Natural killer cell (primary cell): Measurements from ENCODE around the gene RAB3IL1. TPM values are rescaled to one million over a fixed set of nuclear protein-coding genes. Genes with fewer than 3 reads are reported as not detected.

Source experiments
- ATAC-seq, 3 donors: fragments of 150-1000 bp in 2 of 3; fragments of 200-7000 bp in 1 of 3; cut with Tn5 transposase; 1 replicate in 1 of 3; 2 replicates in 2 of 3; pipeline ENCODE4 v1.10.0; 2021; ENCODE audit warnings: mild to moderate bottlenecking in 2 of 3, moderate library complexity in 2 of 3
- DNase-seq, 2 donors: peaks; one replicate each; pipeline versions ENCODE4 v3.0.0 to v3.0.0-alpha.2; 2013 to 2021; ENCODE audit warnings: mixed read lengths in 1 of 2
- H3K27ac ChIP-seq: one replicate; pipeline ENCODE4 v1.5.1; 2013; ENCODE audit warnings: mild to moderate bottlenecking, low read length
- H3K27me3 ChIP-seq: one replicate; pipeline ENCODE4 v1.6.1; 2013; ENCODE audit warnings: low read length; ENCODE audit not compliant: control insufficient read depth, insufficient read depth
- H3K36me3 ChIP-seq: one replicate; pipeline ENCODE4 v1.6.1; 2013; ENCODE audit warnings: low read length; ENCODE audit not compliant: control insufficient read depth, insufficient read depth
- H3K4me1 ChIP-seq: one replicate; pipeline ENCODE4 v1.6.1; 2013; ENCODE audit warnings: low read length; ENCODE audit not compliant: control insufficient read depth, insufficient read depth
- H3K4me3 ChIP-seq: one replicate; pipeline ENCODE4 v1.5.1; 2013; ENCODE audit warnings: low read length
- H3K9me3 ChIP-seq: one replicate; pipeline ENCODE4 v1.6.1; 2013; ENCODE audit warnings: low read length; ENCODE audit not compliant: control insufficient read depth, insufficient read depth
- H3K27ac Mint-ChIP-seq, 2 donors: one replicate each; pipeline ENCODE4 v1.8.0; 2022; ENCODE audit warnings: mild to moderate bottlenecking in 2 of 2, mixed read lengths in 2 of 2, moderate library complexity in 1 of 2
- H3K27me3 Mint-ChIP-seq, 2 donors: one replicate each; pipeline ENCODE4 v1.8.0; 2022; ENCODE audit warnings: low read depth in 2 of 2, mixed read lengths in 2 of 2
- H3K36me3 Mint-ChIP-seq: one replicate; pipeline ENCODE4 v1.8.0; 2022; ENCODE audit warnings: mixed read lengths
- H3K4me1 Mint-ChIP-seq, 2 donors: one replicate each; pipeline ENCODE4 v1.8.0; 2022; ENCODE audit warnings: mixed read lengths in 2 of 2
- H3K4me3 Mint-ChIP-seq: one replicate; pipeline ENCODE4 v1.8.0; 2022; ENCODE audit warnings: mild to moderate bottlenecking, moderate library complexity, mixed read lengths
- H3K9me3 Mint-ChIP-seq, 2 donors: one replicate each; pipeline ENCODE4 v1.8.0; 2022; ENCODE audit warnings: mixed read lengths in 2 of 2
- CTCF ChIP-seq: fragments of 200-600 bp; IDR thresholded peaks from one replicate; pipeline ENCODE4 v1.8.0; 2022; ENCODE audit warnings: antibody characterized with exemption
- WGBS: methylation state at CpG from one replicate; pipeline ENCODE4 v1.1.7; 2013; ENCODE audit warnings: missing lambda C conversion rate; ENCODE audit not compliant: insufficient coverage; 5-methylcytosine and 5-hydroxymethylcytosine counted together
- intact Hi-C: fragments of 100-400 bp; cut with micrococcal nuclease; formaldehyde crosslinking; loops from one replicate; pipeline ENCODE4 v1.14.2; 2022
- total RNA-seq, 4 donors: library from RNA; stranded (reverse); fragments of 120-200 nt in 1 of 4; gene quantifications; one replicate each; pipeline versions ENCODE4 v1.2.3 to v1.2.4, GENCODE V29; 2013 to 2022

The RAB3IL1 gene
- total RNA-seq, 3 donors from 2014 or later (not counting 1 experiment from before 2014, with no cell fraction given): not detected

- WGBS: 47% methylated on average over 6 of the region's 6 CpGs
- Mint-ChIP-seq H3K27me3 (peaks cover 7 to 27% of the 10 kb centered on the region in 2 donors), H3K4me3 (no peak overlapping the region), H3K9me3 (no peaks in the 10 kb centered on the region), H3K4me1 (peaks cover 0 to 6% of the 10 kb centered on the region in 2 donors), H3K36me3 (no peaks in the 10 kb centered on the region), H3K27ac (peak overlapping the region in 1 of 2 donors; percentile 27)
- H3K9me3 ChIP-seq: no peaks in the 10 kb centered on the region
- peaks cover 5% of the 10 kb centered on the region for H3K27me3 ChIP-seq
- H3K36me3 ChIP-seq: no peaks in the 10 kb centered on the region
- DNase-seq (no peak), ATAC-seq (peak in 1 of 3 donors; percentile 52)
- intact Hi-C loops: no loop called here
- H3K4me3 ChIP-seq: no peak overlapping the region
- H3K27ac ChIP-seq: no peak overlapping the region
- H3K4me1 ChIP-seq: peaks cover 7% of the 10 kb centered on the region
- TF ChIP-seq CTCF: no peak
Measured at GRCh38 chr11:61912530-61912898, 4.9 kb downstream of the RAB3IL1 start.

GRCh38 chr11:61911701-61912529 is 5.5 kb downstream of the RAB3IL1 start:
- ATAC-seq (no peak), DNase-seq (no peak)
- no peak overlapping the region for H3K27ac ChIP-seq
- TF ChIP-seq CTCF: no peak
- no peak overlapping the region for H3K4me3 ChIP-seq
- intact Hi-C loops: no loop called here
- no peak overlapping the region for H3K27ac Mint-ChIP-seq
- H3K9me3 ChIP-seq: no peaks in the 10 kb centered on the region
- H3K27me3 Mint-ChIP-seq: peaks cover 7 to 27% of the 10 kb centered on the region in 2 donors
- peaks cover 0 to 6% of the 10 kb centered on the region in 2 donors for H3K4me1 Mint-ChIP-seq
- WGBS: 73% methylated on average over 17 of the region's 17 CpGs
- no peaks in the 10 kb centered on the region for H3K36me3 ChIP-seq
- H3K4me1 ChIP-seq: peaks cover 6% of the 10 kb centered on the region
- H3K27me3 ChIP-seq: peaks cover 5% of the 10 kb centered on the region
- H3K36me3 Mint-ChIP-seq: no peaks in the 10 kb centered on the region
- H3K4me3 Mint-ChIP-seq: no peak overlapping the region
- H3K9me3 Mint-ChIP-seq: no peaks in the 10 kb centered on the region

- WGBS: 83% methylated on average over 7 of the region's 7 CpGs
Measured at GRCh38 chr11:61911128-61911700, 6.2 kb downstream of the RAB3IL1 start.

More at GRCh38 chr11:61911128-61911700, 6.2 kb downstream of the RAB3IL1 start:
- Mint-ChIP-seq H3K4me1 (peaks cover 0 to 6% of the 10 kb centered on the region in 2 donors), H3K36me3 (no peaks in the 10 kb centered on the region), H3K27me3 (peaks cover 7 to 22% of the 10 kb centered on the region in 2 donors), H3K9me3 (no peaks in the 10 kb centered on the region), H3K27ac (no peak overlapping the region), H3K4me3 (no peak overlapping the region)
- no peak overlapping the region for H3K27ac ChIP-seq
- no peak for TF ChIP-seq CTCF
- intact Hi-C loops: no loop called here
- H3K9me3 ChIP-seq: no peaks in the 10 kb centered on the region
- peaks cover 5% of the 10 kb centered on the region for H3K4me1 ChIP-seq
- ATAC-seq (no peak), DNase-seq (no peak)
- no peak overlapping the region for H3K4me3 ChIP-seq
- H3K36me3 ChIP-seq: no peaks in the 10 kb centered on the region
- no peaks in the 10 kb centered on the region for H3K27me3 ChIP-seq
